ENCODE data around the gene SPTBN1. TPM values are rescaled to one million over a fixed set of nuclear protein-coding genes. Genes with fewer than 3 reads are reported as not detected.
A peak's percentile ranks its signal among the peaks of the same experiment; 100 is the strongest.

Gene SPTBN1
- total RNA-seq, 2 donors from 2014 or later: 117 to 135 TPM

- Mint-ChIP-seq H3K27ac (peak overlapping the region; percentile 84 to 92), H3K9me3 (peaks cover 0 to 5% of the 10 kb centered on the region in 2 donors), H3K36me3 (peaks cover 5 to 27% of the 10 kb centered on the region in 2 donors)
- ATAC-seq (no peak), DNase-seq (ENCODE audit: low spot score in 2 of 2) (no peak)
These were observed 147.7 kb downstream of the SPTBN1 start for GRCh38 chr2:54603796-54604195.

GRCh38 chr2:54604871-54605270 is 148.7 kb downstream of the SPTBN1 start:
- DNase-seq (ENCODE audit: low spot score in 2 of 2) (no peak), ATAC-seq (peak; percentile 23 to 31)
- peaks cover 0 to 5% of the 10 kb centered on the region in 2 donors for H3K9me3 Mint-ChIP-seq
- H3K27ac Mint-ChIP-seq: peak overlapping the region; percentile 84 to 92
- peaks cover 0 to 21% of the 10 kb centered on the region in 2 donors for H3K36me3 Mint-ChIP-seq

GRCh38 chr2:54605836-54606235 is 149.7 kb downstream of the SPTBN1 start:
- peaks cover 0 to 14% of the 10 kb centered on the region in 2 donors for H3K36me3 Mint-ChIP-seq
- DNase-seq (ENCODE audit: low spot score in 2 of 2): no peak
- H3K9me3 Mint-ChIP-seq: peaks cover 0 to 5% of the 10 kb centered on the region in 2 donors
- H3K27ac Mint-ChIP-seq: peak overlapping the region; percentile 33 to 84
- peak; percentile 35 to 39 for ATAC-seq

GRCh38 chr2:54606393-54606958 is 150.3 kb downstream of the SPTBN1 start:
- peaks cover 0 to 14% of the 10 kb centered on the region in 2 donors for H3K36me3 Mint-ChIP-seq
- ATAC-seq: peak; percentile 71 to 75
- H3K27ac Mint-ChIP-seq: peak overlapping the region; percentile 33 to 84
- peaks cover 0 to 5% of the 10 kb centered on the region in 2 donors for H3K9me3 Mint-ChIP-seq
- DNase-seq (ENCODE audit: low spot score in 2 of 2): peak in 1 of 2 donors; percentile 52

- no peak overlapping the region for H3K27ac Mint-ChIP-seq
- ATAC-seq (no peak), DNase-seq (ENCODE audit: low spot score in 2 of 2) (no peak)
- H3K9me3 Mint-ChIP-seq: peaks cover 0 to 5% of the 10 kb centered on the region in 2 donors
- peaks cover 4 to 25% of the 10 kb centered on the region in 2 donors for H3K36me3 Mint-ChIP-seq
These were observed 152.1 kb downstream of the SPTBN1 start for GRCh38 chr2:54608224-54608623.

GRCh38 chr2:54609241-54609640 is 153.1 kb downstream of the SPTBN1 start:
- DNase-seq (ENCODE audit: low spot score in 2 of 2) (no peak), ATAC-seq (no peak)
- peaks cover 4 to 25% of the 10 kb centered on the region in 2 donors for H3K36me3 Mint-ChIP-seq
- H3K9me3 Mint-ChIP-seq: peaks cover 0 to 5% of the 10 kb centered on the region in 2 donors
- H3K27ac Mint-ChIP-seq: peak overlapping the region in 1 of 2 donors; percentile 47

GRCh38 chr2:54609647-54610046 is 153.5 kb downstream of the SPTBN1 start:
- Mint-ChIP-seq H3K27ac (peak overlapping the region in 1 of 2 donors; percentile 47), H3K36me3 (peaks cover 4 to 25% of the 10 kb centered on the region in 2 donors), H3K9me3 (peaks cover 0 to 5% of the 10 kb centered on the region in 2 donors)
- DNase-seq (ENCODE audit: low spot score in 2 of 2) (no peak), ATAC-seq (no peak)

GRCh38 chr2:54610700-54611099 is 154.6 kb downstream of the SPTBN1 start:
- peak in 1 of 2 donors; percentile 47 for ATAC-seq
- H3K27ac Mint-ChIP-seq: peak overlapping the region in 1 of 2 donors; percentile 52

GRCh38 chr2:54611830-54612545 is 155.9 kb downstream of the SPTBN1 start:
- Mint-ChIP-seq H3K9me3 (peaks cover 0 to 5% of the 10 kb centered on the region in 2 donors), H3K36me3 (peaks cover 4 to 25% of the 10 kb centered on the region in 2 donors), H3K27ac (peak overlapping the region in 1 of 2 donors; percentile 52)
- ATAC-seq (no peak), DNase-seq (ENCODE audit: low spot score in 2 of 2) (no peak)

More at GRCh38 chr2:54610700-54611099, 154.6 kb downstream of the SPTBN1 start:
- H3K9me3 Mint-ChIP-seq: peaks cover 0 to 5% of the 10 kb centered on the region in 2 donors
- H3K36me3 Mint-ChIP-seq: peaks cover 4 to 25% of the 10 kb centered on the region in 2 donors
- no peak for DNase-seq (ENCODE audit: low spot score in 2 of 2)

GRCh38 chr2:54613386-54613785 is 157.3 kb downstream of the SPTBN1 start:
- Mint-ChIP-seq H3K27ac (peak overlapping the region; percentile 53 to 62), H3K36me3 (peaks cover 9 to 25% of the 10 kb centered on the region in 2 donors), H3K9me3 (peaks cover 0 to under 1% of the 10 kb centered on the region in 2 donors)
- ATAC-seq: no peak
- DNase-seq (ENCODE audit: low spot score in 2 of 2): no peak

GRCh38 chr2:54613794-54614257 is 157.7 kb downstream of the SPTBN1 start:
- peaks cover 9 to 26% of the 10 kb centered on the region in 2 donors for H3K36me3 Mint-ChIP-seq
- DNase-seq (ENCODE audit: low spot score in 2 of 2) (no peak), ATAC-seq (no peak)
- H3K27ac Mint-ChIP-seq: peak overlapping the region in 1 of 2 donors; percentile 53
- no peaks in the 10 kb centered on the region for H3K9me3 Mint-ChIP-seq

- DNase-seq (ENCODE audit: low spot score in 2 of 2) (no peak), ATAC-seq (no peak)
- Mint-ChIP-seq H3K9me3 (no peaks in the 10 kb centered on the region), H3K27ac (no peak overlapping the region), H3K36me3 (peaks cover 13 to 27% of the 10 kb centered on the region in 2 donors)
These were observed 158.7 kb downstream of the SPTBN1 start for GRCh38 chr2:54614819-54615218.

- Mint-ChIP-seq H3K9me3 (no peaks in the 10 kb centered on the region), H3K36me3 (peaks cover 23 to 39% of the 10 kb centered on the region in 2 donors), H3K27ac (peak overlapping the region in 1 of 2 donors; percentile 16)
- no peak for DNase-seq (ENCODE audit: low spot score in 2 of 2)
- ATAC-seq: no peak
These were observed 159.9 kb downstream of the SPTBN1 start for GRCh38 chr2:54615832-54616534.

- DNase-seq (ENCODE audit: low spot score in 2 of 2) (no peak), ATAC-seq (no peak)
- Mint-ChIP-seq H3K9me3 (no peaks in the 10 kb centered on the region), H3K36me3 (peaks cover 20 to 42% of the 10 kb centered on the region in 2 donors), H3K27ac (no peak overlapping the region)
These were observed 161.3 kb downstream of the SPTBN1 start for GRCh38 chr2:54617409-54617808.

GRCh38 chr2:54618646-54619565 is 162.8 kb downstream of the SPTBN1 start:
- ATAC-seq (no peak), DNase-seq (ENCODE audit: low spot score in 2 of 2) (no peak)
- no peaks in the 10 kb centered on the region for H3K9me3 Mint-ChIP-seq
- H3K27ac Mint-ChIP-seq: peak overlapping the region; percentile 13 to 29
- peaks cover 20 to 49% of the 10 kb centered on the region in 2 donors for H3K36me3 Mint-ChIP-seq
